Neural progenitor cell (in vitro differentiated cells): ENCODE results near the gene BPIFA2.

ENCODE experiments used
- EZH2 ChIP-seq: fragments of 200-600 bp; sonication (generic); IDR thresholded peaks from 2 replicates; pipeline ENCODE4 v1.6.1; 2017; ENCODE audit warnings: antibody characterized with exemption, mild to moderate bottlenecking, moderate library complexity
- EZH2phosphoT487 ChIP-seq: fragments of 200-600 bp; sonication (generic); IDR thresholded peaks from 2 replicates; pipeline ENCODE4 v1.6.1; 2017; ENCODE audit warnings: antibody characterized with exemption
- TF ChIP-seq, protein P1 (sequence below): fragments of 200-600 bp; sonication (generic); IDR thresholded peaks from 2 replicates; pipeline ENCODE4 v1.5.1; 2017; ENCODE audit warnings: antibody characterized with exemption, mild to moderate bottlenecking

DNA sequence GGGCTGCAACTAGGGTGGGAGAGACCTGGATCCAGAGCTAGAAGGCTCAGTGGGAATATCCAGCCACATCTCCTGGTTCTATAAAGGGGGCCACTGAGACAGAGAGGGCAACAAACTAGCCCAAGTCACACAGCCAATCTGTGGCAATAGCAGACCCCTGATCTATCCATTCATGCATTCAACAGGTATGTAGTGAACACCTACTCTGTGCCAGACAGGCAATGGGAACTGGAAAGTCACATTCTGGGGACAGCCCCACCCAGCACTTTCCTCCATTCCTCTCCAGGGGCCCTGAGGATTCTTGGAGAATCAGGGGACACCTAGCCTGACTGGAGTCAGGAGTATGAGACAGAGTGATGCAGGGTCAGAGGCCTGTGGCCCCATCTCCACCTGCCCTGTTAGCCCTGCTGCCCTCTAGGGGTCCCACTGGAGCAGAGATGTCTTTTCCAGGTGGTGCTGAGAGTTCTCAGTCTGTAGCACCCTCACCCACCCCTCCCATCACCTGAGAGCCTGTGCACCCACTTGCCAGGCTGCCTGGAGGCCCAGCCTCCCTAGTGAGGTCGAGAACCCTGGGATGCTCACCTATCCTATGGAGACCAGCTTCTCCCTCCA, 13.6 kb downstream of the BPIFA2 start:
- TF ChIP-seq, protein P1, sequence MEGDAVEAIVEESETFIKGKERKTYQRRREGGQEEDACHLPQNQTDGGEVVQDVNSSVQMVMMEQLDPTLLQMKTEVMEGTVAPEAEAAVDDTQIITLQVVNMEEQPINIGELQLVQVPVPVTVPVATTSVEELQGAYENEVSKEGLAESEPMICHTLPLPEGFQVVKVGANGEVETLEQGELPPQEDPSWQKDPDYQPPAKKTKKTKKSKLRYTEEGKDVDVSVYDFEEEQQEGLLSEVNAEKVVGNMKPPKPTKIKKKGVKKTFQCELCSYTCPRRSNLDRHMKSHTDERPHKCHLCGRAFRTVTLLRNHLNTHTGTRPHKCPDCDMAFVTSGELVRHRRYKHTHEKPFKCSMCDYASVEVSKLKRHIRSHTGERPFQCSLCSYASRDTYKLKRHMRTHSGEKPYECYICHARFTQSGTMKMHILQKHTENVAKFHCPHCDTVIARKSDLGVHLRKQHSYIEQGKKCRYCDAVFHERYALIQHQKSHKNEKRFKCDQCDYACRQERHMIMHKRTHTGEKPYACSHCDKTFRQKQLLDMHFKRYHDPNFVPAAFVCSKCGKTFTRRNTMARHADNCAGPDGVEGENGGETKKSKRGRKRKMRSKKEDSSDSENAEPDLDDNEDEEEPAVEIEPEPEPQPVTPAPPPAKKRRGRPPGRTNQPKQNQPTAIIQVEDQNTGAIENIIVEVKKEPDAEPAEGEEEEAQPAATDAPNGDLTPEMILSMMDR: peak; percentile 27
- TF ChIP-seq EZH2: no peak
- TF ChIP-seq EZH2phosphoT487: no peak
